GM21528 (cell line): ENCODE measurements around the gene SMTN.
"Not testable (repeated sequence)": the region's sequence is repeated elsewhere in the genome, so short reads cannot be mapped to it uniquely, and the experiment has no call there.

ENCODE experiments used
- ATAC-seq: cut with Tn5 transposase; IDR thresholded peaks from one replicate; pipeline ENCODE4 v1.9.1; 2021; ENCODE audit warnings: mild to moderate bottlenecking, moderate library complexity; ENCODE audit not compliant: unreplicated experiment, low FRiP score

SMTN gene

DNA sequence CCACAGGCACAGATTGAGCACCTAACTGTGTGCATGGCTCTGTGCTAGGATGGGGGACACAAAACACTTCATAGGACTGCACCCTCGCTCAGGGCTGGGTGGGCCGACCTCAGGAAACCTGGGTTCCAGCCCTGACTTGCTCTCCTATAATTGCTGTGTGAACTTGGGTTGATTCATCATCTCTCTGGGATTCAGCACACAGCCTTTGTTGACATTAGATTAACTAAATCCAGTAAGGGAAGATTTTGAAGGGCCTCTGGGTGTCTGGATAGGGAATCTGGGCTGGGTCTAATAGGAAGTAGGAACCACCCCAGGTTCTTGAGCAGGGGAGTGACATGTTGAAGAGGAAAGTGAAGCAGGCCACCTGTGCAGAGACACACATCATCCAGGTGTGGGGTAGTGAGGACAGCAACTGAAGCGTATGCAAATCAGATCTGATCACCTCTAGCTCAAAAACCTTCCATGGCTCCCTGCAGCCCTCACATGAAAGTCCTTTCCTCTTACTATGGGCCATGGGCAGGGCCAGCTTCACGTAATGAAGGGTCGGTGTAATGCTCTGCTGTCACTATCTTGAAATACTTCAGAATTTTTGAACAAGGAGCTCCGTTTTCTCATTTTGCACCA, 11.3 kb upstream of the SMTN start:
- not testable (repeated sequence) for ATAC-seq

- not testable (repeated sequence) for ATAC-seq
Measured at GRCh38 chr22:31073125-31073524, 8.0 kb upstream of the SMTN start.

DNA sequence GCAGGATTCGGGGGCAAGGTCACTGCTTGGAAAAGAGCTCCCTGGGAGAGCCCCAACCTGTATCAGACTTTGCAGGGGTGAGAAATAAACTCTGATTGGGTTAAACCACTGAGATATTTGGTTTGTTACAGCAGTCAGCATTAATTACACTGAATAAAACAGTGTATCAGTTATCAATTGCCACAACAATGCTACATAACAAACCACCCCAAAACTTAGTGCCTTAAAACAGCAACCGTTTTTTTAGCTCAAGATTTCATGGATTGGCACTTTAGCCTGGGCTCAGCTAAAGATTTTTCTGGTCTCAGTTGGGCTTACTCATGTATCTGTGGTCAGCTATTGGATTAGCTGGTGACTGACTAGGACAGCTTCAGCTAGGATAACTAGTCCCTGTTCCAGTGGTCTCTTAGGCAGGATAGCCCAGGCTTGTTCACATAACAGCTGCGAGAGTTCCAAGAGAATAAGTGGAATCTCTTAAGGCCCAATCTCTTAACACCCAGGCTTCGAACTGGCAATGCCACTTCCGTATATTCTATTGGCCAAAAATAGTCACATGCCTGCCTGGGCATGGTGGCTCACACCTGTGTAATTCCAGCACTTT, 7.5 kb upstream of the SMTN start:
- ATAC-seq, result not testable (repeated sequence)

DNA sequence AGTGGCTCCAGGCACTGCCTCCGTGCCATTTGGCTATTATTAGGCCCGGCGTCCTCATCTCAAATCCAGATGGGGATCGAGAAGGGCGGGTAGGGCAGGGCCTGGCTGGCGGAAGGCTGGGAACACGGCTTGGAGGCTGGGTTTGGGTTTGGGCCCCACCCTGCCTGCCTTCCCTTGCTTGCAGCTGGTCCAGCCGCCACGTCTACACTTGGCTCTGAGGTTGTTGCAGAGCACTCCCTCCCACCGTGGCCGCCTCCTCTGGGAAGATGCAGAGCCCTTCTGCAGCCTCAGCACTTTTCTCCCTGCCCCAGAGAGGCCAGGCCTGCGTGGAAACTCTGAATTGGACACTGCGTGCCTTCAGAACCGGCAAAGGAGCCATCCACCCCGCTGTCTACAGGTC, 5.2 kb upstream of the SMTN start:
- ATAC-seq, result no peak

DNA sequence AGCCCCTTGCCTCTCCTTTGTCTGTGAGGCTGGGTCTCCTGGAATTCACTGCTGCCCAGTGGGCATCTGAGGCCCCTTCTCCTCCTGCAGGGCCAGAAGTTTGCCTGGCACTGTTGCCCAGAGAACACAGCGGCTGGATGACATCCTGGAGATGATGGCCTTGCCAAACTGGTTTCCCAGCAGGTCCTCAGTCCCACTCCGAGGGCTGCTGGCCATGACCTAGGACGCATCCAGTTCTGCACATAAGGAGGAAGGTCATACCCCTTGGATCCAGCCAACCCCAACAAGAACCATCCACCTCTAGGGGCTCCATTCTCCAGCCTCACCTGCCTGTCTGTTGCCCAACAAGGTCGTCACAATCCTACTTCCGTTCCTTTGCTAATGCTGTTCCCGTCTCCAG, 3.4 kb upstream of the SMTN start:
- no peak for ATAC-seq

DNA sequence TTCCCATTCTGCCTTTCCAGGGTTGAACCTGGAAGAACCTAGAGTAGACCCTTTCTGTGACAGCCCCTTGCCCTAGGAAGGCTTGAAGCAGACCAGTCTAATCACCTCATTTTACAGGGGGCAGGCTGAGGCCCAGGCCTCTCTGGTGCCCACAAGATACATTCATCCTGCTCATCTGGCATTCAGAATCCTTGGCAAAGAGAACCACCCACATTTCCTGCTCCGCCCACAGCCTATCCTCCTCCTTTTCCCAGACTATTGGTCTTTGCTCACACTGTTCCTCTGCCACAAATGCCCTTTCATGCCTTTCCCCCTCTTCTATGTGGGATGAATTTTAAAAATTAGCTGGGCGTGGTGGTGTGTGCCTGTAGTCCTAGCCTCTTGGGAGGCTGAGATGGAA, 2.7 kb upstream of the SMTN start:
- not testable (repeated sequence) for ATAC-seq

DNA sequence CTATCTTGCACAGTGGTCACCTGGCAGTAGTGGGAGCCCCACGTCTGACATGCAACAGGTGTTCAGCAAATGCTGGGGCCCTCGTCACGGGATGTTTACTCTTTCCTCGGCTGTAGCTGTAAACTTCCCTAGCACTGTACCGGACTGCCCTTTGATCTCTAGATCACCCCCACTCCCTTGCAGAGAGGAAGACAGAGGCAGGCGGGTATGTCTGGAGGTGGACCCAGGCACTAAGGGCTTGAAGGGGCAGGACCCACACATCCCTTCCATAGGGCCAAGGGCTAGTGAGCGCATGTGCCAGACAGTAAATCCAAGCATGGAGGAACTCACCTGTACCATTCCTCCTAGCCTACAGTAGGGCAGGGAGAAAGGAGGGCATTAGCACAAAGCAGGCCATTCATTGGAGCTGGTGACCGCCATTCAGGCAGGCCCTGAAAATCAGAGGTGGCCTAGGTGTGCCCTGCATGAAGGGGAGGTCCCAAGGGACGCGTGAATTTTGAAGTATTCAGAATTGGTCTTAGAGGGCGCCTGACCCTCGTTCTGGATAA, 1.9 kb upstream of the SMTN start:
- ATAC-seq, result no peak

- ATAC-seq, result no peak
Measured at GRCh38 chr22:31080164-31080847, 812 bp upstream of the SMTN start.

- no peak for ATAC-seq
Measured at GRCh38 chr22:31081963-31082605, 966 bp downstream of the SMTN start.

DNA sequence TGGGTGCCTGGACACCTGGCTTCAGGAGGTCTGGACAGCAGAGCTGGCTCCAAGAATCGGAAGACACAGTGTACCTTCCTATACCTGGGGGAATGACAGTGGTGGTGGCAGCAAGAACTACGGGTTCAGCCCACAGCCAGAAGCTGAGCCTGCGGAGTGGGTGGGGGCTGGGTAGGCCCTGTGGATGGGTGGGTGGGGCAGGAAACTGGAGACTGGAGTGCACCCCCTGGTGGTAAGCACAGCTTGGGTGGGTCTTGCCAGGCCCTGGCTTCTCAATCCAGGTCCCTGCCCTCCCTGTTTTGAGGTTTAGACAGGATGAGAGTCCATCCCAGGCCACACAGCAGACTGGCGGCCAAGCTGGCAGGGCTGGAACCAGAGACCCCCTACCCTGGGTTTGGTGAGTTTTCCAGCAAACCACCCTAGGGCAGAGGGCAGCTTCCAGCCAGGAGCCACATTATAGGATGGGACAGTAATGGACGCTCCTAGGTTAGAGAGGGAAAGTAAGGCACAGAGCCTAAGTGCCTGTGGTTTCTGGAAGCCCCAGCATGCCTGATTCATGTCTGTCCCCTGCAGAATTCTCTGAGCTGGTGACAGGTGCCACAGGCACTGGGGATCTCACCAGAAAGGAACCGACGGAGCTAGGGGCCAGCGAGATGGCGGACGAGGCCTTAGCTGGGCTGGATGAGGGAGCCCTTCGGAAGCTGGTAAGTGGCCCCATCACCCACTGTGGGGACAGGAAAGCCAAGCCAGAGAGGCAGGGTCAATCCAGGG, 1.7 kb downstream of the SMTN start:
- ATAC-seq, result no peak

DNA sequence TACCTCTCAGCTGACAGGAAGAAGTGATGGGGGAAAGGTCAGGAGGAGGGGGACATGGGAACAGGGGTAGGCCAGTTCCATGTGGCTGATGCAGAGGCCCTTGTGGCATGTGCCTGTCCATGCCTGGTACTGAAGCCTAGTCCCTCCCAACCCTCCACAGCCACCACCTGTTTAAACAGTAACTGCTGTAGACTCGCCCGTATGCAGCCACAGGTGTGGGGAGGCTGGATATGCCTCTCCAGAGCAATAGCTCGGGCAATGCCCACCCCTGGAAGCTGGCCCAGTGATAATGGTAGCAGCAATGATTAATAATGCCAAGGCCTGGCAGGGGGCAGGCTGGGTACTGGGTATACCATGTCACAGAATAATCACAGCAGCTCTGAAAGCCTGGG, 2.3 kb downstream of the SMTN start:
- no peak for ATAC-seq

DNA sequence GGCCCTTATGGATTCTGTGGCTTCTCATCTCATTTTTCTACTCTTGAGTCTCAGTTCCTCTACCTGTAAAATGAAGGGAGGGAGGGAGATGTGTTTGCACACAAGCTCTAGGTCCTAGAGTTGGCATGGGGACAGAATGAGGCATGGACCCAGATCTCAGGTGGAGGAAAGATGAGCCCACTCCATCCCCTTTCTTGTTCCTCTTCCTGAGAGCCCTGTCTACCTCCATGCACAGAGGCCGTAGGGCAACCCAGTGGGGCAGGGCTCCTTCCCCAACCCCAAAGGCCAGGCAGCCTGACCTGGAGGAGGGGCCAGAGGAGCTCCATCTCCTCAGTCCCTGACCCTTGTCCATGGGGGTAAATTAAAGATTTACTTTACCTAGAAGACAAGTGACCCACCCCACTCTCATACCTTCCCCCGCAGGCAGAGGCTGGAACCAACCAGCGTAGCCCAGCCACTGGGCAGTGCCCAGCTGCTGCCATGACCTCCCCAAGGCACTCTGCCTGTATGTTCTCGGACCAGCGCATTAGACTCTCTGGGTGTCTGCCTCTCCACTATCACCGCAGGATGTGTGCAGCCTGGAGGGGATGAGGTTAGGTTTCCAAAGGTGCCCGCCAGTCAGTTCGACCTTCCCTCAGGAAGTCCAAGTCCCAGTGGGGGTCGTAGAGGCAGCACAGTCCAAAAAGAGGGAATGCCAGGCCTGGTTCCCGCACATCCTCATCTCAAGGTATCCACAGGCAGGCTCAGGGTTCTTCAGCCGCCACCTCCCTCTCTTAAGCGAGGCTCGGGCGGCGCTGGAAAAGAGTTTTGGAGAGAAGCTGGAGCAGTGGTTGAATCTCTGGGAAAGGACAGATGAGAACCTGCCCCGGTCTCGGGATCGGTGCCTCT, 3.0 kb downstream of the SMTN start:
- ATAC-seq, result peak; percentile 2

GRCh38 chr22:31084811-31085492, 3.8 kb downstream of the SMTN start:
- ATAC-seq, result peak; percentile 59

GRCh38 chr22:31085493-31085824, 4.3 kb downstream of the SMTN start:
- ATAC-seq, result no peak

DNA sequence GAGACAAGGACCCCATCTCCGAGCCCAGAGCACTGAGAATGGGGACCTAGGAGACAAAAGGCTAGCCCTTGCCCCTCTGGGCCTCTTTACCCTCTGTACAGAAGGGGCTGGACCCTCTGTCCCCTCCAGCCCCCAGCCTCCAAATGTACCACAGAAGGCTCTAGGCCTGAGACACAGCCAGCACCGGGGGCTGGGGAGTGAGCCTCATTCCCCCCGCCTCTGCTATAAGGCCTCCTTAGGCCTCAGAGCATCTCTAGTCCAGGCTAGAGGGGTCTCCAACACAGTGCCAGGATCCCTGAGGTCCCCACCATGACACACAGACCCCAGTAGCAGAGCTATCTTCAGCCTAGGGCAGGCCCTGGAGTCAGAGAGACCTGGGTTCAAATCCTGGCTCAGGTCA, 4.8 kb downstream of the SMTN start:
- ATAC-seq, result no peak

- ATAC-seq, result no peak
Measured at GRCh38 chr22:31086703-31087330, 5.7 kb downstream of the SMTN start.

GRCh38 chr22:31087744-31088215, 6.7 kb downstream of the SMTN start:
- ATAC-seq, result no peak

DNA sequence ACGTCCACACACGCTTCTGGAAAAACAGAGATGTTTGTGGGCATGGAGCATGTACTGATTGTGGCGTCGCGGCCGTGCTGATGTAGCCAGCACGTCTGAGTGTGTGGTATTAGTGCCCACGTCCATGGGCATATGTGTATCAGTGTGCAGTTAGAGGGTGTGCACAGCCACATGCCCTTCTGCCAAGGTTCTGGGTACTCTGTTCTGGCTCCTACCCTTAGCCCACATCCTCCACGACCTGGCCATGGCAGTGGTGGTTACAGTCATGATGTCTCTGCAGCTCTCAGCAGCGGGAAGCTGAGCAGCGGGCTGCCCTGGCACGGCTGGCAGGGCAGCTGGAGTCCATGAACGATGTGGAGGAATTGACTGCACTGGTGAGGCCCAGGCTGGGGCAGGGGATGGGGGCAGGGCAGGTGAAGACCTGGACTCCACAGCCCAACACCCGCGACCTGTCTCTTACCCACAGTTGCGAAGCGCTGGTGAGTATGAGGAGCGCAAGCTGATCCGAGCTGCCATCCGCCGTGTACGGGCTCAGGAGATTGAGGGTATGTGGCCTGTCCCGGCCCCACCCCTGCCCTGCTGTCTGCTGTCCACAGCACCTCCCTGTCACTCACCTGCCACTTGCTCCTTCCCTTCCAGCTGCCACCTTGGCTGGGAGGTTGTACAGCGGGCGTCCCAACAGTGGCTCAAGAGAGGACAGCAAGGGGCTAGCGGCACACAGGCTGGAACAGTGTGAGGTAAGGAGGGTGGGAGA, 7.3 kb downstream of the SMTN start:
- ATAC-seq, result no peak
